UCSD-AML1 (cell line): Measurements from ENCODE around the gene DNAJB12.
A peak's percentile ranks its signal among the peaks of the same experiment; 100 is the strongest.
"Not testable (repeated sequence)": the region's sequence is repeated elsewhere in the genome, so short reads cannot be mapped to it uniquely, and the experiment has no call there.

ENCODE experiments used
- DNase-seq: peaks from one replicate; lab custom pipeline; 2025; ENCODE audit not compliant: unreplicated experiment; lab: John Stamatoyannopoulos, UW

The DNAJB12 gene

GRCh38 chr10:72353965-72354355 lies 759 bp downstream of the DNAJB12 start:
- peak; percentile 58 for DNase-seq

GRCh38 chr10:72353028-72353964 lies 1.4 kb downstream of the DNAJB12 start:
- DNase-seq: no peak

GRCh38 chr10:72351479-72351878 lies 3.2 kb downstream of the DNAJB12 start:
- no peak for DNase-seq

GRCh38 chr10:72349438-72349837 lies 5.3 kb downstream of the DNAJB12 start:
- DNase-seq: no peak

- no peak for DNase-seq
Measured at GRCh38 chr10:72348282-72348681, 6.4 kb downstream of the DNAJB12 start.

GRCh38 chr10:72346117-72346516 lies 8.6 kb downstream of the DNAJB12 start:
- not testable (repeated sequence) for DNase-seq

GRCh38 chr10:72344932-72345331 lies 9.8 kb downstream of the DNAJB12 start:
- DNase-seq: peak; percentile 49

GRCh38 chr10:72342911-72343310 lies 11.8 kb downstream of the DNAJB12 start:
- no peak for DNase-seq

GRCh38 chr10:72340510-72341261 lies 14.0 kb downstream of the DNAJB12 start:
- peak; percentile 49 for DNase-seq

- no peak for DNase-seq
Measured at GRCh38 chr10:72338180-72338579, 16.5 kb downstream of the DNAJB12 start.

- no peak for DNase-seq
Measured at GRCh38 chr10:72337722-72338121, 17.0 kb downstream of the DNAJB12 start.

- DNase-seq: peak; percentile 67
Measured at GRCh38 chr10:72337039-72337629, 17.6 kb downstream of the DNAJB12 start.

- DNase-seq: no peak
Measured at GRCh38 chr10:72336259-72337038, 18.3 kb downstream of the DNAJB12 start.

GRCh38 chr10:72335394-72336258 lies 19.1 kb downstream of the DNAJB12 start:
- DNase-seq: peak; percentile 80

GRCh38 chr10:72334825-72335393 lies 19.8 kb downstream of the DNAJB12 start:
- peak; percentile 92 for DNase-seq

- no peak for DNase-seq
Measured at GRCh38 chr10:72334196-72334824, 20.4 kb downstream of the DNAJB12 start.

- no peak for DNase-seq
Measured at GRCh38 chr10:72333112-72334015, 21.4 kb downstream of the DNAJB12 start.
